Activated CD8-positive, alpha-beta memory T cell treated with anti-CD3 and anti-CD28 coated beads, Interleukin-2, amount 50 U/mL, for 1 hour (primary cell): ENCODE results near the gene SLC22A23.
"Not testable (repeated sequence)": the region's sequence is repeated elsewhere in the genome, so short reads cannot be mapped to it uniquely, and the experiment has no call there.

Experiments used
- DNase-seq: peaks from one replicate; pipeline ENCODE4 v3.0.0-alpha.2; 2020; ENCODE audit errors: extremely low read depth

The SLC22A23 gene

DNA sequence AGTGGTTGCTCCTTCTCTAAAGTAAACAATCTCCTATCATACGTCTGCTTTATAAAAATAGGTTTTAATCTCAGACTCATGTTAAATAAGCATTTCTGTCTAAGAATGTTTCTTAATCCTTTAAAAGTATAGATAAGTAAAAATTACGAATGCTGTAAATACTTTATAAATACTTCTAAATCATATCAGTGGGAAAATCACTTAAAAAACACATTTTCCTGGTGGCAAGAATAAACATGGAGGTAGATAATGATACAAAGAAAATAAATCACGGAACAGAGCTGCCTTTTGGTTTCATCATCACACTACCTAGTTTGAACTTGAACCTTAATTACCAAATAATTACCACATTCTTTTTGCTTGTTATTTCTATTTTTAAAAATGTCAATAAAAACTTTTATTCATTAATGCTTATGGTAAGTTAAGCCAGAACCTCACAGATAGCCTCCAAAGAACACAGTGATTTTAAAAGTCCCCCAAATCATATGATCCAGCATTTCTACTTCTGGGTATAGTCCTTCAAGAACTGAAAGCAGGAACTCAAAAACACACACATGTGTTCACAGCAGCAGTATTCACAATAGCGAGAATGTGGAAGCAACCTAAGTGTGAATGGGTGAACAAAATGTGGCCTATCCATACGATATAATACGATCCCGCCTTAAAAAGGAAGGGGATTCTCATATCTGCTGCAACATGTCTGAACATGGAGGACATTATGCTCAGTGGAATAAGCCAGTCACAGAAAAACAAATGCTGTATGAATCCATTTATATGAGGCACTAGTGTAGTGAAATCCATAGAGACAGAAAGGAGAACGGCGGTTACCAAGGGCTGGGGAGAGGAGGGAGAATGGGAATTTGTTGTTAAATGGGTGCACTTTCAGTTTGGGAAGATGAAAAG lies 72.4 kb downstream of the SLC22A23 start:
- no peak for DNase-seq

DNA sequence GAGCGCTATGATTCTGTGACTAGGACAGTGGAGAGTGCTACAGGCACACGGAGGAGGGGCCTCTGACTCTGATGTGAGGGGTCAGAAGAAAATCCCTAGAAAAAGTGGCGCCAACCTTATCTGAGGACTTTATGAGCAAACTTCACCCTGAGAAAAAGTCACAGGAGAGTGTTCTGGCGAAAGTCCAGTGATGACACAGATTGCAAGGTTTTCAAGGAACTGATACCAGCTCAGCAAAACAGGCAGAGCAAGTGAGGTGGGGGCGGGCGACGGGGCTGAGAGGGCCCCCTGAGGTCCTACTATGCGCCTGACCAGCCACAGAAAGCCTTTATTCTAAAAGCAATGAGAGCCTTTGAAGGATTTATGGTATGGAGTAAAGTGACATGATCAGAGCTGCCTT lies 73.3 kb downstream of the SLC22A23 start:
- DNase-seq = no peak

DNA sequence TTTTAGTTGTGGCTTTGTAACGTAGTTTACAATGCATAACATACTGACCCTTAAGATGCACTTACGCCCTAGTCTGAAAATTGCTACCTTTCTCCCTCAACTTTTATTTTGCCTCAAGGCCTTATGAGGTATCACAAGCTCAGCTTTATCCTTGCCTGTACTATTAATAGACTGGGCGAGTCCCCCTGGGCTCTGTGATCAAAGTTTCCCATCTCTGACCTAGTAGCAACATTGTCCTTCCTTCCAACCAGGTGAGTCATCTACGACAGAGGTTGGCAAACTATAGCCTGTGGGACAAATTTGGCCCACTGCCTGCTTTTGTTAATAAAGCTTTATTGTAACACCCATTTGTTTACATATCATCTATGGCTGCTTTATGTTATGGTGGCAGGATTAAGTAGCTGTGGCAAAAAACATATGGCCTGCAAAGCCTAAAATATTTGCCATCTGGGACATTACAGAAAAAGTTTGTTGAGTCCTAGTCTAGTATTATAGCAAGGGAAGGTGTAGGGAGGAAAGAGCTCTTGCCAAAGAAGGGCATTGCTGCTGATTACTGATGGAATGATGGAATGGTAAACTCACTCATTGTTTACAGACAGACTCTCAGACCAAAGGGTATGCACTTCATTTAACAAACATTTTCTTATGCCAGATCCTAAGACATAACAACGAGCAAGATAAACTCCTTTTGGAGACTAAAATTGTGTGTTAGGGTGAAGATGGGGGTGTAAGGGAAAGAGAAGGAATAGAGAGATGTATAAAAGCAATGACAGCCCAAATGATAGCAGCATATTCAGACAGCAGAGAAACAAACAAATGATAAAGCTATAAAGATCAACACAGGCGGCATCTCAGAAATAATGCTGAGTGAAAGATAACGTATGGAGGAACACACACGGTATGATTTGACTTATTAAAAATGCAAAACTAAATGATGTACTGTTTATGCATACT lies 74.2 kb downstream of the SLC22A23 start:
- no peak for DNase-seq

GRCh38 chr6:3381233-3381921 lies 75.5 kb downstream of the SLC22A23 start:
- DNase-seq = no peak

- no peak for DNase-seq
These were observed 76.3 kb downstream of the SLC22A23 start for GRCh38 chr6:3380344-3381232.

GRCh38 chr6:3379482-3380060 lies 77.3 kb downstream of the SLC22A23 start:
- no peak for DNase-seq

DNA sequence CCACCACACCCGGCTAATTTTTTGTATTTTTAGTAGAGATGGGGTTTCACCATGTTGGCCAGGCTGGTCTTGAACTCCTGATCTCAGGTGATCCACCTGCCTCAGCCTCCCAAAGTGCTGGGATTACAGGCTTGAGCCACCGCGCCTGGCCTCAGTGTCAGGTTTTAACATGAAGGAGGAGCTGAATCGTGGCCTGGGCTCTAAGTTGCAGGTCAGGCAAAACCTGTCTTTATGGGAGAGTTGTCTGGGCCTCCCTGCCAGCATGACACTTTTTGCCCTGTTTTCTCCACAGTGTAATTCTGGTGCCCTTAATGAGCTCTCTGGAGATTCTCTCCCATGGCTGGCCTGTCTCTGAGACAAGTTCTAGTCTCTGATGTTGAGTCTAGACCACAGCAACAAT lies 78.0 kb downstream of the SLC22A23 start:
- DNase-seq = not testable (repeated sequence)

- DNase-seq = not testable (repeated sequence)
These were observed 78.5 kb downstream of the SLC22A23 start for GRCh38 chr6:3378398-3378782.

DNA sequence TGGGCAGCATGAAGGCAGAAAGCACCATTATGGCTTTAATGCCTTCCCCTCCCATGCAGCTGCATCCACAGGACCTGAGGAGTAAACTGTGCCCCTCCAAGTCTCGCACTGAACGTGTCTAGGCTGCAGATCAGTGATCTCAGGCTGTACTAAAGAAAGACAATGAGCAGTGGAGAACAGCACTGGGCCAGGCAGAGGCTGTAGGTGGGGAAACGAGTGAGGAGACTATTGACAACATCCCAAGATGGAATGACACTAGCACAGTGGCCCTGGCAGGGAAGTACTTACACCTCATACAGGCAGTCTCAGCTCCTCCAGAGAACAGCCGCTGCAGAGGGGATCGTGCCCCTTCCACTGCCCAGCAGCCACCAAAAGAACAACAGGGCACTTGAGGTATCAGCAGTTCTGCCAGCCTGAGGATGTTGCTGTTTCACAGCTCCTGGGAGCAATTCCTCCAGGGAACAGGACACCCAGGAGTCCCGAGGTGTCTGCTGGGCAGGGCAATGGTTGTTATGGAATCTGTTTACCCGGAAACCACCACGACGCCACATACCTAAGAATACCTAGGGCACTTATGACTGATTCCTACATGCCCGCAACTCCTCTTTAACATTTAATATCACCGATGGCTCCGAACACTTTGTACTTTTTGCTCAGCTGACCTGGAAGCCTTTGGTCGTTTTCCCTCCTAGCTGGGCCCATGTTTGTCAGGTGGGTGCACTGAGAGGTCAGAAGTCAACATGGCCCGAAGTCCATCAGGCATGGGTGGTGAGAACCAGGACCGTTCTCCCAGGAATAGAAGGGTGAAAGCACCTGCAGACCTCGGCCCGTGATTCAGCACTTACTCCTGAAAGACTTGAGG lies 79.1 kb downstream of the SLC22A23 start:
- no peak for DNase-seq

DNA sequence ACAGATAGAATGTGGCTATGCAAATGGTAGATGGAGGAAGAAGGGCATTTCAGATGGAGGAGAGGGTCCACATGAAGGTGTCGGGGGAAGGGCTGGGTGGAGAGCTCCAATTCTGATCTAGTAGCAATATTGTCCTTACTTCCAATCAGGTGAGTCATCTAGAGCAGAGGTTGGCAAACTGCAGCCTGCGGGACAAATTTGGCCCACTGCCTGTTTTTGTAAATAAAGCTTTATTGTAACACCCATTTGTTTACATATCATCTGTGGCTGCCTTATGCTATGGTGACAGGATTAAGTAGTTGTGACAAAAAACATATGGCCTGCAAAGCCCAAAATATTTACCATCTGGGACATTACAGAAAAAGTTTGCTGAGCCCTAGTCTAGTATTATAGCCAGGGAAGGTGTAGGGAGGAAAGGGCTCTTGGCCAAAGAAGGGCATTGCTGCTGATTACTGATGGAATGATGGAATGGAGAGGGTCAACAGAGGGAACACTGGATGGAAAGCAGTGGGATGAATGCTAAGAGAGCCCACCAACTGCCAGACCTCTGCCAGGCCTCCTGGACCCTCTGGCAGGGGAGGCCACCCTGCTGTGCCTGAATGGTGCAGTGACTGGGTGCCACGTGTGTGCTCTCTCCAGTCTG lies 79.8 kb downstream of the SLC22A23 start:
- no peak for DNase-seq

DNA sequence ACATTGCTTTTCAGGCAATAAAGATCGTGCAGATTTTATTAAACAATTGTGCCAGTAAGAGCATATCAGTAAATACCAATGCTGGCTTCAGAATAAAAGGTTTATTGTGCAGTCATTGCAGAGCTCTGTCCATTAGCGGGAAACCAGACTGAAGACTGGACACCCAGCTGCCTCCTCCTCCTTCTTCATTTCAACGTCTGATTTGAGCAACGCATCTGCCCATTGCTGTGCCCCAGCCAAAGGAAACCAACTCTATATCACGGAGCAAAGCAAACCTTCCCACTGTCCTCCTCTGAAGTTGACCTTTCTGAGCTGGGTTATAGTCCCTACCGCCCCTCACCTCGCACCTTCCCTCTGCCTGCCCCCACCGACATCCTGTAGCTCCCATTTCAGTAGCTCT lies 80.8 kb downstream of the SLC22A23 start:
- no peak for DNase-seq

GRCh38 chr6:3373597-3374203 lies 83.2 kb downstream of the SLC22A23 start:
- no peak for DNase-seq

DNA sequence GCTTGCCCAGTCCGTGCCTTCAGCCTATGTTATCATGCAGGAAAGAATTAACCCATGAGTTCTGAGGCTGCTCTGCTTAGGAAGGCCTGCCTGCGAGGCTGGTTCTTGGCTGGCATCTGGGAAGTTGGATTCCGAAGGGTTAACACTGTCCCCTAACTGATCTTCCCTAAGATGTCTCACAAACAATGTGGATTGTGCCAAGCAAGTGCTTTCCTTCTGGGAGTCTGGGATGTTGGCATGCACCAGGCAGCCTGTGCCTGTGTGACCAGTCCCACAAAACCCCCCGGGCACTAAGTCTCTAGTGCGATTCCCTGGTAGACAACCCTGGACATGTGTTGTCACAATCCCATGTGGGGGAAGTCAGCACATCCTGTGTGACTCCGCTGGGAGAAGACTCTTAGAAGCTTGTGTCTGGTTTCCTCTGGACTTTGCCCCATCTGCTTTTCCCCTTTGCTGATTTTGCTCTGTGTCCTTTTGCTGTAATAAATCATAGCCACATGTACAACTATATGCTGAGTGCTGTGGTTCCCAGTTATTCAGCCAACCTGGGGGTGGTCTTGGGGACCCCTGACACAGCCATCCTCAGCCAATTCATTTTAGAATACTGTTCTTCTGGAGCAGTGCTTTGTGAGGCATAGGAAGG lies 83.8 kb downstream of the SLC22A23 start:
- DNase-seq = no peak

- DNase-seq = no peak
These were observed 84.5 kb downstream of the SLC22A23 start for GRCh38 chr6:3372184-3372846.

- DNase-seq = no peak
These were observed 85.5 kb downstream of the SLC22A23 start for GRCh38 chr6:3371222-3371949.

DNA sequence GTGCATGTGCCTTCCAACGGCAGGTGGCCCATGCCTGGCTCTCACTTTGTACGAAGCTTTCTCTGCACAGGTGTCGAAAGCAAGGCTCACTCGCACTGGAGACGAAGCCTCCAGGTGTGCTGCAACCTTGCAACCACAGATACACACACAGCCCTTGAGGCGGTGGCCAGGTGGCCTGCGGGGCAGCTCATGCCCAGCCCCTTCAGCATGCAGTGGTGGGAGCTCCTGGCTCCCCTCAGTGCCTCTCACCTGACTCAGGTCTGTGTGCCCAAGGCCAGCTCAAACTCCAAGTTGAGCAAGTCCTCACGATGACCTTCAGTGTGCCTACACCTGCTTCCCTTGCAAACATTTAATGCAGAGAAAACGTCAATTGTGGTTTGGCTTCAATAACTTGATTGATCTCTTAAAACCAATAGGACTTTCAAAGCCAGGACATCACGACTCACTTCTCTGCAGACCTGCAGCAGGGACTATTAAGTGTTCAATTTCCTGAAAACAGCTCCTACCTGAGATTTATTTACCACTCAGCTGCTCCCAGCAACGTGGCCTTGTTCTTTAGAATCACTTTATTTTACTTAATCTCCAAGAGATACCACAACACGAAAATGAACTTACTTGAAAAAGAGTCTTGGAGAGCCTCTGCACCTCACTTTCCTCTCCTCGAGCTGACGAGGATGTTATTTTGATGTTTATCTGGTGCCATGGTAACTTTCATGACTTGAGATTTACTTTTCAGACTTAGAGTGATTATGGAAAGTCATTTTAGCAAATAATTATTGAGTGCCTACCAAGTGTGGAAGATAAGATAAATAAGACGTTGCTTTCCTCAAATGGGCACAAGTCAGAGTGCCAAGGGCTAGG lies 86.3 kb downstream of the SLC22A23 start:
- no peak for DNase-seq
